Esophagus squamous epithelium (tissue), 5 donors: Measurements from ENCODE around the gene GPD1L. TPM values are rescaled to one million over a fixed set of nuclear protein-coding genes. Genes with fewer than 3 reads are reported as not detected.
"Not testable (repeated sequence)": the region's sequence is repeated elsewhere in the genome, so short reads cannot be mapped to it uniquely, and the experiment has no call there.

Experiments
- DNase-seq: peaks from one replicate; lab custom pipeline; 2025; lab: John Stamatoyannopoulos, UW
- H3K27ac ChIP-seq, 4 donors: fragments of 200-600 bp; sonication (generic); one replicate each; pipeline ENCODE4 v1.5.1; 2016 to 2019; ENCODE audit warnings: mild to moderate bottlenecking in 1 of 4
- H3K27me3 ChIP-seq, 4 donors: fragments of 200-600 bp; sonication (generic); 1 replicate in 3 of 4; 2 replicates in 1 of 4; pipeline versions ENCODE4 v1.5.1 to v1.6.0; 2017 to 2021; ENCODE audit warnings: antibody characterized with exemption in 1 of 4
- H3K36me3 ChIP-seq, 3 donors: fragments of 200-600 bp; sonication (generic); one replicate each; pipeline ENCODE4 v1.5.1; 2016 to 2019
- H3K4me1 ChIP-seq, 3 donors: fragments of 200-600 bp; sonication (generic); one replicate each; pipeline ENCODE4 v1.5.1; 2017 to 2019
- H3K4me3 ChIP-seq, 4 donors: fragments of 200-600 bp; sonication (generic); 1 replicate in 3 of 4; 2 replicates in 1 of 4; pipeline ENCODE4 v1.5.1; 2016 to 2019; ENCODE audit warnings: mild to moderate bottlenecking in 2 of 4, moderate library complexity in 1 of 4
- H3K9me3 ChIP-seq, 3 donors: fragments of 200-600 bp; sonication (generic); one replicate each; pipeline ENCODE4 v1.5.1; 2016 to 2019
- POLR2A ChIP-seq, 4 donors: fragments of 450-650 bp; IDR thresholded peaks; one replicate each; pipeline ENCODE4 v1.6.1; 2017; ENCODE audit warnings: antibody characterized with exemption in 4 of 4, mild to moderate bottlenecking in 4 of 4, moderate library complexity in 3 of 4
- WGBS, 2 donors: methylation state at CpG; one replicate each; pipeline ENCODE4 v1.1.5; 2018; 5-methylcytosine and 5-hydroxymethylcytosine counted together
- intact Hi-C: fragments of 100-400 bp; cut with DNase I; formaldehyde crosslinking; loops from one replicate; pipeline ENCODE4 v1.15.0; 2022
- total RNA-seq, 4 donors: library from RNA; depleted of rRNA; stranded (reverse); fragments of >200 nt; gene quantifications; one replicate each; pipeline ENCODE4 v1.1.0, GENCODE V29; 2016
- TF ChIP-seq, protein P1 (sequence below), 6 experiments: fragments of 450-650 bp in 4 of 6; fragments of 200-600 bp in 2 of 6; sonication (generic) in 2 of 6; IDR thresholded peaks; one replicate each; pipeline ENCODE4 v1.5.1; 2016 to 2019; ENCODE audit warnings: antibody characterized with exemption in 6 of 6, mild to moderate bottlenecking in 4 of 6, moderate library complexity in 4 of 6
- donor health status: DM: yes; HTN: yes; CAD: no.

GPD1L gene
- 10 to 100 TPM; 20.1 to 70.0 (median 45.0) TPM for total RNA-seq

DNA sequence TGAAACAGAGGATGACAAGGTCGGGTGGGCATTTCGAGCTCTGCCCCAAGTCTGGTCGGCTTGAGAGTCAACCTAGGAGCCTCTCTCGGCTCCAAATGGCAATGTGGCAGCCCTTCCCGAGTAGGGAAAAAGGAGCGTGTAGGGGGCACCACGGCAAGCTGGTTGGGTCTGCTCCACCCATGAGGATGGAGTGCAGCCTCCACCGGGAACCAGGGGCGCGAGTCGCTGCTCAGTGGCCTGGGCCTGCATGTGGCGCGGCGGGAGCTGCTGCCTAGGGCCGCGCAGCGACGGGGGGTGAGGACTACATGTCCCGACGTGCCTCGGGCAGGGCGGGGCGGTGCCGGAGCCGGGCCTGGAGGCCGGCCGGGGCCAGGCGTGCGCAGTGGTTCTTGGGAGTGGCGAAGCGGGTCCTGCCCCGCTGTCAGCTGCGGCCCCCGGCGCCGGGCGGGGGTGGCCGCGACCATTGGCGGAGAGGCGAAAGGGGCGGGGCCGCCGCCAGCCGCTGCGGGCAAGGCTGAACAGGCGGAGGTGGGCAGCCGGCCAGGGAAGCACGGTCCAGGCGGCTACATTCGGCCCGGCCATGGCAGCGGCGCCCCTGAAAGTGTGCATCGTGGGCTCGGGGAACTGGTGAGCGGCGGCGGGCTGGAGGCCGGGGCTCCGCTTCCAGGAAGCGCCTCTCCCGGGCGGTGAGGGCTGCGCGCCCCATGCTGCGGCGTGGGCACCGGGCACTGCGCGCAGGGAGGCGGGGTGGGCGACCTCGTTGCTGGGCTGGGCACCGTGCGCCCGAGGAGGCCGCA is at the start of gene GPD1L:
Gene GPD1L (plus strand): TSS at position 489 of the 797 bp plus-strand sequence. CDS start 92 bp downstream, at position 581.
- DNase-seq, result peak; percentile 53
- Histone ChIP-seq H3K4me1 (peaks cover 30 to 66% (median 44%) of the 10 kb centered on the region in 3 donors), H3K27ac (peak within 1 kb of the TSS; percentile 86 to 90 (median 87)), H3K27me3 (no peaks in the 10 kb centered on the region), H3K9me3 (peaks cover 0 to 19% (median 11%) of the 10 kb centered on the region in 3 donors), H3K4me3 (peak within 1 kb of the TSS; percentile 78 to 94 (median 84)), H3K36me3 (no peaks in the 10 kb centered on the region)
- WGBS, 2 donors, result 10 to 30% methylated on average over 2 of the region's 78 CpGs
- TF ChIP-seq POLR2A (IDR thresholded peaks at IDR 0.05), result peak in 3 of 4 donors; percentile 5 to 65 (median 44)
- TF ChIP-seq, protein P1, sequence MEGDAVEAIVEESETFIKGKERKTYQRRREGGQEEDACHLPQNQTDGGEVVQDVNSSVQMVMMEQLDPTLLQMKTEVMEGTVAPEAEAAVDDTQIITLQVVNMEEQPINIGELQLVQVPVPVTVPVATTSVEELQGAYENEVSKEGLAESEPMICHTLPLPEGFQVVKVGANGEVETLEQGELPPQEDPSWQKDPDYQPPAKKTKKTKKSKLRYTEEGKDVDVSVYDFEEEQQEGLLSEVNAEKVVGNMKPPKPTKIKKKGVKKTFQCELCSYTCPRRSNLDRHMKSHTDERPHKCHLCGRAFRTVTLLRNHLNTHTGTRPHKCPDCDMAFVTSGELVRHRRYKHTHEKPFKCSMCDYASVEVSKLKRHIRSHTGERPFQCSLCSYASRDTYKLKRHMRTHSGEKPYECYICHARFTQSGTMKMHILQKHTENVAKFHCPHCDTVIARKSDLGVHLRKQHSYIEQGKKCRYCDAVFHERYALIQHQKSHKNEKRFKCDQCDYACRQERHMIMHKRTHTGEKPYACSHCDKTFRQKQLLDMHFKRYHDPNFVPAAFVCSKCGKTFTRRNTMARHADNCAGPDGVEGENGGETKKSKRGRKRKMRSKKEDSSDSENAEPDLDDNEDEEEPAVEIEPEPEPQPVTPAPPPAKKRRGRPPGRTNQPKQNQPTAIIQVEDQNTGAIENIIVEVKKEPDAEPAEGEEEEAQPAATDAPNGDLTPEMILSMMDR (IDR thresholded peaks at IDR 0.05), result peak in 1 of 6 experiments; percentile 18
- intact Hi-C loops, result no loop called here

- intact Hi-C loops, DNase-seq, H3K27ac ChIP-seq, H3K9me3 ChIP-seq, H3K27me3 ChIP-seq, H3K4me1 ChIP-seq, H3K4me3 ChIP-seq, H3K36me3 ChIP-seq: not testable (repeated sequence)
- 84 to 86% methylated on average over 4 of the region's 4 CpGs for WGBS, 2 donors
Observed at GRCh38 chr3:32058465-32058864, 48.0 kb upstream of the GPD1L start.

- no peaks in the 10 kb centered on the region for H3K27me3 ChIP-seq
- no peak overlapping the region for H3K4me3 ChIP-seq
- peaks cover 0 to 4% (median 0%) of the 10 kb centered on the region in 3 donors for H3K4me1 ChIP-seq
- no peak overlapping the region for H3K27ac ChIP-seq
- no CpG with 5 or more reads among the region's 4 CpGs for WGBS, 2 donors
- no peaks in the 10 kb centered on the region for H3K36me3 ChIP-seq
- TF ChIP-seq, protein P1 (IDR thresholded peaks at IDR 0.05), result no peak
- TF ChIP-seq POLR2A (IDR thresholded peaks at IDR 0.05), result no peak
- no peak for DNase-seq
- intact Hi-C loops, result no loop called here
- no peaks in the 10 kb centered on the region for H3K9me3 ChIP-seq
Observed at GRCh38 chr3:32062950-32063582, 43.4 kb upstream of the GPD1L start.

DNA sequence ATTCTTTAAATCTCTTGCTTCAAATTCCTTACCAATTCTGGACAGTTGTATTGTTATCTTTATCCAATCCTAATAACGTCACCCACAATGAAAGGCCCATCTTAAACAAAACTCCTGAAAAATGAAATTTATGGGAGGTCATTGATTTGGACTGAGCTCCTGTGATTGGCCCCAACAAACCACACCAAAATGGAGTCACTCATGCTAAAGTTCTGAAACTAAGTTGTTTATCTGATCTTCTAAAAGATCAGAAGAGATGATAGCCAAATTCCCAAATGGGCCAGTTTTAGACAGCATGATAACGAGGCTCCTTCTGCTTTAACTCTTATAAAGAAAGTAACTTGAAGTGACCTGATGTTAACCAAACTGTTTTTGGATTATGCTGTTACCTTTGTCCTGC is 39.7 kb upstream of the GPD1L start:
- Histone ChIP-seq H3K9me3 (no peaks in the 10 kb centered on the region), H3K27me3 (no peaks in the 10 kb centered on the region), H3K27ac (no peak overlapping the region), H3K36me3 (no peaks in the 10 kb centered on the region), H3K4me3 (no peak overlapping the region), H3K4me1 (peaks cover 0 to 9% (median 0%) of the 10 kb centered on the region in 3 donors)
- WGBS, 2 donors, result 78 to 87% methylated on average over 2 of the region's 2 CpGs
- DNase-seq, result no peak
- intact Hi-C loops, result no loop called here
- TF ChIP-seq POLR2A (IDR thresholded peaks at IDR 0.05), result no peak
- TF ChIP-seq, protein P1 (IDR thresholded peaks at IDR 0.05), result no peak

- H3K36me3 ChIP-seq, H3K9me3 ChIP-seq, H3K4me3 ChIP-seq, DNase-seq, H3K27ac ChIP-seq, intact Hi-C loops, H3K27me3 ChIP-seq: not testable (repeated sequence)
- peaks cover 0 to 14% (median 0%) of the 10 kb centered on the region in 3 donors for H3K4me1 ChIP-seq
- 83 to 87% methylated on average over 7 of the region's 7 CpGs for WGBS, 2 donors
Observed at GRCh38 chr3:32074194-32074593, 32.2 kb upstream of the GPD1L start.

- Histone ChIP-seq H3K27me3 (no peaks in the 10 kb centered on the region), H3K36me3 (peaks cover 0 to 8% (median 0%) of the 10 kb centered on the region in 3 donors), H3K4me3 (no peak overlapping the region), H3K9me3 (no peaks in the 10 kb centered on the region), H3K4me1 (peaks cover 0 to 9% (median 0%) of the 10 kb centered on the region in 3 donors), H3K27ac (no peak overlapping the region)
- intact Hi-C loops, result no loop called here
- DNase-seq, result no peak
- no peak for TF ChIP-seq POLR2A (IDR thresholded peaks at IDR 0.05)
- TF ChIP-seq, protein P1 (IDR thresholded peaks at IDR 0.05), result no peak
- 72 to 81% methylated on average over 3 of the region's 3 CpGs for WGBS, 2 donors
Observed at GRCh38 chr3:32076566-32076965, 29.9 kb upstream of the GPD1L start.
